ENCODE measurements around the gene SSTR3.
"Not testable (repeated sequence)": the region's sequence is repeated elsewhere in the genome, so short reads cannot be mapped to it uniquely, and the experiment has no call there.

The SSTR3 gene

DNA sequence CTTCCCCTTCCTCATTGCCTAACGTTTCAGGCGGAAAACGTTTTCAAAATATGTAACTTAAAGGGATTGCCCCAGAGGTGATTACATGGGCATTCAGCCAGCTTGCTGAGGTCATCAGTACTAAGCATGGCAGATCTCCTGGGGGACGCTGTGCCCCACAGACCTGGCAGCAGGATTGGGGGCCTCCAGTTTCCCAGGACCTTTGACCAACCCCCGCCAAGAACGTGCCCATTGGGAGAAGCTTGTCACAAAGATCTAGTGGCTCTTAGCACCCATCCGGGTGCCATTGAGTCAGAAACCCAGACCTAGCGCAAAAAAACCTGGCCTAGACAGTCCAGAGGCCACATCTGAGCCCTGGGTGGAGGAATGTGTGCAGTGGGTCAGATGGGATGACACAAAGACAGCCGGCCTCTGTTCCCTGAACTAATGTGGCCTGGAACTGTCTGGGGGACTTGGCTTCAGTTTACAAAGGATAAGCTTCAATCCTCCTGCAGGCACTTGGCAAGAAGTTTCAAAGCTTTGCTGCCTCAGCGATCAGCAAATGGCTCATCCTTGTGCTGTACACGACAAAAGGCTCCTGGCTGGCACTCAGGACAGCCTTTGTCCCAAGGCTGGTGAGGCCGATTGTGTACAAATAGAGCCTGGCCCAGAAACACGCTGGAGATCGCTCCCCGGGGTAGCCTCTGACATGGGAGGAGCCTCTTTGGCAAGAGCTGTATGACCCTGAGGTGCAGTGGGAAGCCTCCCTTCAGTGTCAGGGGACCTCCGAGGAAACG lies 33.7 kb downstream of the SSTR3 start:
- Mint-ChIP-seq H3K4me1 (ENCODE audit: low read depth in 2 of 2) (peaks cover 26 to 33% of the 10 kb centered on the region in 2 donors), H3K9me3 (no peaks in the 10 kb centered on the region), H3K36me3 (ENCODE audit: insufficient read depth) (no peaks in the 10 kb centered on the region), H3K4me3 (no peak overlapping the region), H3K27ac (no peak overlapping the region), H3K27me3 (peaks cover 0 to 20% of the 10 kb centered on the region in 2 donors)
- ATAC-seq (replicated peaks) (no peak), DNase-seq (no peak)

DNA sequence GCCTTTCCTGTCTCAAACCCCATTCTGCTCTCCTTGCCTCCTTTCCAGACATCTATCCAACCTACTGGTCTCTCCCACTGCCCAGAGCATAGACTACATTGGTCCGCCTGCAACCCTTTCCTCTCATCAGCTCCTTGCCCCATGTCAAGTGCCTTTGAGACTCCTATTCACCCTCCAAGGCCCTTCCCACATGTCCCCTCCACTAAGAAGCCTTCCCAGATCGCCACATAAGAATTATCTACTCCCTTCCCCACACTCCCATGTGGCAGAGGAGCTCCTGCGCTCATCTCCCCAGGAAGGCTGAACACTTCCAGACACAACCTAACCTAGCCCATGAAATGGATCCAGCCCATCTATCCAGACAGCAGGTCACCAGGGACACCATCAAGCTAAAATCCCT lies 34.5 kb downstream of the SSTR3 start:
- ATAC-seq (replicated peaks): no peak
- H3K4me3 Mint-ChIP-seq: no peak overlapping the region

DNA sequence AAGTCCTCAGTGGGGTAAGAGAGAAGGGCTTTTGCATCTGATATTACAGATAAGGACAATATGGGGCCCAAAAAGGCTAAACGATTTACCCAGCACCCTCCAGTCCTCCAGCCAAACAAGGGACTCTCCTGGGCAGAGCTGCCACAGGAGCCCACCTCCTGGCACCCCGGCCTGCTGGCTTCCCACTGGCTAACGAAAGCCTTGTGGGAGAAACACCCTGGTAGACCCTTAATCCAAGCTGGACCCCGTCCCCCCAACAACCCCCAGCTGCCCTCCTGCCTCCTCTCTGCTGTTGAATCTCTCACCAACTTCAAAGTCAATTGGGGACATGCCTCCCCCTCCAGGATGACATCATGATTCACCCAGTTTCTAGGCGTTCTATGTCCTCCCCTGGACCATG lies 35.1 kb downstream of the SSTR3 start:
- no peaks in the 10 kb centered on the region for H3K9me3 Mint-ChIP-seq
- peaks cover 23 to 33% of the 10 kb centered on the region in 2 donors for H3K4me1 Mint-ChIP-seq (ENCODE audit: low read depth in 2 of 2)
- peak overlapping the region in 1 of 2 donors; percentile 64 for H3K27ac Mint-ChIP-seq
- no peak overlapping the region for H3K4me3 Mint-ChIP-seq
- peaks cover 0 to 20% of the 10 kb centered on the region in 2 donors for H3K27me3 Mint-ChIP-seq
- no peak for ATAC-seq (replicated peaks)
- no peak for DNase-seq
- no peaks in the 10 kb centered on the region for H3K36me3 Mint-ChIP-seq (ENCODE audit: insufficient read depth)

More for the DNA sequence above, 34.5 kb downstream of the SSTR3 start:
- Mint-ChIP-seq H3K27me3 (peaks cover 0 to 20% of the 10 kb centered on the region in 2 donors), H3K9me3 (no peaks in the 10 kb centered on the region), H3K36me3 (ENCODE audit: insufficient read depth) (no peaks in the 10 kb centered on the region), H3K27ac (peak overlapping the region in 1 of 2 donors; percentile 64), H3K4me1 (ENCODE audit: low read depth in 2 of 2) (peaks cover 23 to 33% of the 10 kb centered on the region in 2 donors)
- no peak for DNase-seq

DNA sequence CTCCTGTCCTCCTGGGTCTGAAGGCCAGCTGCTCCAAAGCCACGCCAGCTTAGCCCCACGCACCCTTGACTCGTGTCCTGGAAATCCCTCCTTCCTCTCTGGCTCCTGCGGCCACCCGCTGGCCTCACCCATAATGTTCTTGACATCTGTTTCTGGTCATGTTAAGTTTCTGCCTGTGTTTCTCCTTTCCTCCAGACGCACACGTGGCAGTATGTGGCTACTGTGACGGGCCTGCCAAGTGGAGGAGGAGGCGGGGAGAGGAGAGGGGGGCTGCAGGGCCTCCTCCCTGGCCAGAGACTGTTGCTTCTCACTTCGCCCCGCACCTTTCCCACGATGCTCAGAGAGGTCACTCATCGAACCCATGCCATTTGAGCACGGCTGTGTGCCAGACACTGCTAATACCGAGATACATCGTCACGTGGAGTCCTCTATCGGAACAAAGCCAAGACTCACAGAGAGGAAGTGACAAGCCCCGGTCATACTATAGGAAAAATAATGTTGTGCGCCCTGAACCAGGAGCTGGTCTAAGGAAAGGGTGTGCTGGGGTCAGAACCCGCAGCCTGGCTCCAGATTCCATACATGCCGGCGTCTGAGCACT lies 35.7 kb downstream of the SSTR3 start:
- Mint-ChIP-seq H3K4me3 (no peak overlapping the region), H3K27ac (no peak overlapping the region), H3K27me3 (peaks cover 0 to 20% of the 10 kb centered on the region in 2 donors), H3K9me3 (no peaks in the 10 kb centered on the region), H3K4me1 (ENCODE audit: low read depth in 2 of 2) (peaks cover 26 to 30% of the 10 kb centered on the region in 2 donors), H3K36me3 (ENCODE audit: insufficient read depth) (no peaks in the 10 kb centered on the region)
- no peak for ATAC-seq (replicated peaks)
- DNase-seq: no peak

DNA sequence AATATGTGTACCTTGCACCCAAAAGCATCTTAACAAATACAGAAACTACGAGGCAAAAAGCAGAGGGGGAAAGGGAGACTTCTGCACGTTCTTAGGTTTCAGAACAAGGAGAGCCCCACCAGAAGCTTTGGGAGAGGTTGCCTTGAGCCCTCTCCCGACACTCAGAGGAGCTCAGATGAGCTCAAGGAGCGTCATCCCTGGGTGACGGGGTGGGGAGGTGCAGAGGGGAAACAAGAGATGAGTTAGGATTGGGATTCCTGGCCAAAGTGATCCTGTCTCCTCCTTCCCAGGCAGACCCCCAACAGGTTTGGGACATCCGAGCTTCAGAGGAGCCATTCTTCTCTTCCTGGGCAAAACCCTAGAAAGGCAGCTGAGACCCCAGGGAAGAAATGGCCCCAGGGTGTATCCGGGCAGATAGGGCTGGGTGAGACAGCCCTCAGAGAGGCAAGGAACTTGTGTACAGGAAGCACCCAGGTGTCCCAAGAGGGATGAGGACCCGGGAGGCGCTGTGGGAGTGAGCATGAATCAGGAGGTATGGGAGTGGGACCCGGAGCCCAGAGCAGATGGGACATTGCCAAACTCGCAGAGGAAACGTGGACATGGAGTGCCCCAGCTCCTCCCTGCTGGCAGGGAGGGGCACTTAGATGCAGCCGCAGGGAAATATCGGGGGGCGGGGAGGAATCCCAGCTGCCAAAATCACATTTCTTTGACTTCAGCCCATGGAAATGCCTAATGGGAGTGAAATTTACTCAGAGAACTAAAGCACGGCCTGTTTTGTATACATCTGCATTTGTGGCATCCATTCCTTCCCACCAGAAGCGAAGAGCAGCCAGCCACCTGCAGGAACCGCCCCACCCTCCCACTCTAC lies 36.6 kb downstream of the SSTR3 start:
- ATAC-seq (replicated peaks) (no peak), DNase-seq (no peak)
- Mint-ChIP-seq H3K4me3 (no peak overlapping the region), H3K9me3 (no peaks in the 10 kb centered on the region), H3K27me3 (peaks cover 0 to 20% of the 10 kb centered on the region in 2 donors), H3K36me3 (ENCODE audit: insufficient read depth) (no peaks in the 10 kb centered on the region), H3K27ac (peak overlapping the region in 1 of 2 donors; percentile 54), H3K4me1 (ENCODE audit: low read depth in 2 of 2) (peaks cover 26 to 33% of the 10 kb centered on the region in 2 donors)

DNA sequence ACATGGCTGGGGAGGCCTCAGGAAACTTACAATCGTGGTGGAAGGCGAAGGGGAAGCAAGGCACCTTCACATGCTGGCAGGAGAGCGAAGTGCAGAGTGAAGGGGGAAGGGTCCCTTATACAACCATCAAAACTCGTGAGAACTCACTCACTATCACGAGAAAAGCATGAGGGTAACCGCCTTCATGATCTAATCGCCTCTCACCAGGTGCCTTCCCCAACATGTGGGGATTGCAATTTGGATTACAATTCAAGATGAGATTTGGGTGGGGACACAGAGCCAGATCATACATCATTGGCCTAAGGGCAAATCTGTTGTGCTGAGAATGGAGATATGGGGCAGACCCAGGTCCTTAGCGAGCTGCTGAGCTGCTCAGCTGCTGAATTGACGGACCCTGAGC lies 37.3 kb downstream of the SSTR3 start:
- peaks cover 0 to 20% of the 10 kb centered on the region in 2 donors for H3K27me3 Mint-ChIP-seq
- H3K27ac Mint-ChIP-seq: peak overlapping the region in 1 of 2 donors; percentile 54
- H3K36me3 Mint-ChIP-seq (ENCODE audit: insufficient read depth): no peaks in the 10 kb centered on the region
- H3K4me1 Mint-ChIP-seq (ENCODE audit: low read depth in 2 of 2): peaks cover 28 to 34% of the 10 kb centered on the region in 2 donors
- DNase-seq (no peak), ATAC-seq (replicated peaks) (no peak)
- H3K9me3 Mint-ChIP-seq: no peaks in the 10 kb centered on the region
- H3K4me3 Mint-ChIP-seq: no peak overlapping the region

DNA sequence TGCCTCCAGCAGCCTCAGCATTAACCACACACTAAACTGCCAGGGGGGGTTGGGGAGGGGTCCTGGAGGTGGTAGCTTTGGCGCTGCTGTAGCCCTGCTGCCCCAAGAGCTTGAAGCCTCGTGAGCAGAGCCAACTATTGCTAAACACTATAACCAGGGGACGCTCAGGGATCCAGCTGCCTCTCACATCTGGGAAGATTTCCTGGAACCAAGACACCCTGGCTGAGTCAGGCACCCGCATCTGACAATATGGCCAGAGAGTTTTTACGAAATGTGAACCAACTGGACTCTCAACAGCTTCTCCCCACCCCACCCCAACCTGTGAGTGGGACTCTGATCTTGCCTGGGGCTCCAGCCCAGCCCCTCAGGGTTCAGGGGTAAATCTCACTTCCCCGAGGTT lies 38.6 kb downstream of the SSTR3 start:
- Mint-ChIP-seq H3K4me3 (no peak overlapping the region), H3K9me3 (no peaks in the 10 kb centered on the region), H3K4me1 (ENCODE audit: low read depth in 2 of 2) (peaks cover 38 to 46% of the 10 kb centered on the region in 2 donors), H3K27ac (peak overlapping the region in 1 of 2 donors; percentile 35), H3K36me3 (ENCODE audit: insufficient read depth) (no peaks in the 10 kb centered on the region), H3K27me3 (peaks cover 0 to 20% of the 10 kb centered on the region in 2 donors)
- DNase-seq: no peak
- ATAC-seq (replicated peaks): no peak

DNA sequence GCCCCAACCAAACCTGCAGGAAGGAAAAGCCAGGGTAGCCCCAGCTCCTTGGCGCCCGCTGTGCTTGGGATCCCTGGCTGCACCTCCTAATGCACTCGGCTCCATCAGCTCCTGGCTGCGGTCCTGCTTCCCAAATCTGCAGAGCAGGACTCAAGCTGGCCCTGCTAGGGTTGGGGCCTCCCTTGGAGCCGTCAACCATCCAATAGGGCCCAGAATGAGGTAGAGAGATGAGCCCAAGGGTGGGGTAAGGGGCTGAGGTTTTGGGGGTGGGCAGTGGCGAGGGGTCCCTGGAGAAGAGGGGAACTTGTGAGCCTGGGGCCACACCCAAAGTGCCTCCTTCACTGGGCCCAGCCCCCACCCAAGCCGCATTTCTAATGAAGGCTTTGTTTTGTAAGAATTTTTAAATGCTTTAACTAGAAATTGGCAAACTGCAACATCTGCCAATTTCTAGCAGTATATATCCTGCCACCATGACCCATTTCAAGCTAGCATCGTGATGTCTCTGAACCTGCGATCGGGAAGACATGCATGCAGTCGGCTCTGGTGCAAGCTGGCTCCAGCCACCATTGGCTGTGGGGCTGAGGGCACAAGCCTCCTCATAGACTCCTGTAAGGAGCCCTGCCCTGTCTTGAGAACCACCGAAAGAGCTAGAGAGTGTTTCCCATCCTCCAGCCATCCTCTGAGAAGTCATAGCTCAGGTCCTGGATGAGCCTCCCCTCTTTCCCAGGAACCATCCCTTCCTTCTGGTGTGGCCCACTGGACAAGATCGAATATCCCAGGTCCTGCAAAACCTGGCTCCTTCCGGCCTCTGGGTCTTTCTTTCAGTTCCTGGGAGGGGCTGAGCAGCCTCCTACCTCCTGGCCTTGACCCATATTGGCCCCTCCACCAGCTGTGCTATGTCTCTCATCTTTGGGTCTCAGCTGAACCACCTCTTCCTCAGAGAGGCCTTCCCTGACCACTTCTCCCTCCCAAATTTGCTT lies 39.7 kb downstream of the SSTR3 start:
- peak overlapping the region; percentile 35 to 44 for H3K27ac Mint-ChIP-seq
- H3K4me1 Mint-ChIP-seq (ENCODE audit: low read depth in 2 of 2): peaks cover 43 to 52% of the 10 kb centered on the region in 2 donors
- ATAC-seq (replicated peaks): no peak
- H3K9me3 Mint-ChIP-seq: no peaks in the 10 kb centered on the region
- DNase-seq: no peak
- peaks cover 0 to 17% of the 10 kb centered on the region in 2 donors for H3K27me3 Mint-ChIP-seq
- H3K4me3 Mint-ChIP-seq: no peak overlapping the region
- H3K36me3 Mint-ChIP-seq (ENCODE audit: insufficient read depth): no peaks in the 10 kb centered on the region

DNA sequence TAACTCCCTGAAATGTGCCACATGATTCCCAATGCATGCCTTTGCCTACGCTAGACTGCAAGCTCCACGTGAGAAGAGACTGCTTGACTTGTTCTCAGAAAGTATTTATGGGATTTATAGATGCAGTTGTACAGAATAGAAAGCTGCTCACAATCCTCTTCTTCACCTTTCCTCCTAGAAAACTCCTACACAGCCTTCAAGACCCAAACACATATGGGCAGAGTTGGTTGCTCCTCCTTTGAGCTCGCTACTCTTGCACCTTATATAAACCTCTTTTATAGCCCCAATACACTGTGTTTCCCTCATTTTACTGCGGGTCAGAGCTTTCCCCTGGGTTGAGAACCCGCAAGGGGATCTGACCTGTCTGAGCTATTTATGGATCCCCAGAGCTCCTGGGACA lies 40.6 kb downstream of the SSTR3 start:
- H3K4me3 Mint-ChIP-seq: no peak overlapping the region

DNA sequence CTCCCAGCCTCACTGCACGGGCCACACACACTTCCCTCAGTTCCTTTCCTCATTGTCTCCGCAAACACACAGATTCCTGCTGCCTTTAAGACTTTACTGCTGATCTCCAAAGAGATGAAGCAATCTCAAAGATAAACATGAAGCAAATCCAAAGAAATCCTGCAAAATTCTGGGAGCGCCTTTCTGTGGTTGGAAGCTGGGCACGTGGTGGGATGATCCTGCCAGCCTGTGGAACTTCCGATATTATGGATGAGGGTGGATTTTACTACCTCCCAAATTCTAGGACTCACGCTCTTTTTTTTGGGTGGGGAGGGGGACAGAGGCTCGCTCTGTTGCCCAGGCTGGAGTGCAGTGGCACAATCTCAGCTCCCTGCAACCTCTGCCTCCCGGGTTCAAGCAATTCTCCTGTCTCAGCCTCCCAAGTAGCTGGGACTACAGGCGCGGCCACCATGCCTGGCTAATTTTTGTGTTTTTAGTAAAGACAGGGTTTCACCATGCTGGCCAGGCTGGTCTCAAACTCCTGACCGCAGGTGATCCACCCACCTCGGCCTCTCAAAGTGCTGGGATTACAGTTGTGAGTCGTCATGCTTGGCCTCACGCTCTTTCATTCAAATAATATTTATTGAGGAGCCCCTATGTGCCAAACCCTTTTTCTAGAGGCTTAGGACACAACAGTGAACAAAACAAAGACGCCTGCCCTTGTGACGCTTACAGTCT lies 41.4 kb downstream of the SSTR3 start:
- Mint-ChIP-seq H3K27ac (peak overlapping the region; percentile 33 to 81), H3K4me1 (ENCODE audit: low read depth in 2 of 2) (peaks cover 51% of the 10 kb centered on the region in 2 donors)
- not testable (repeated sequence) for H3K4me3 Mint-ChIP-seq; H3K27me3 Mint-ChIP-seq; ATAC-seq (replicated peaks); DNase-seq; H3K36me3 Mint-ChIP-seq (ENCODE audit: insufficient read depth); H3K9me3 Mint-ChIP-seq

More for the DNA sequence above, 40.6 kb downstream of the SSTR3 start:
- Mint-ChIP-seq H3K27ac (peak overlapping the region; percentile 33 to 48), H3K27me3 (peaks cover 0 to 8% of the 10 kb centered on the region in 2 donors), H3K4me1 (ENCODE audit: low read depth in 2 of 2) (peaks cover 48 to 53% of the 10 kb centered on the region in 2 donors), H3K36me3 (ENCODE audit: insufficient read depth) (no peaks in the 10 kb centered on the region), H3K9me3 (no peaks in the 10 kb centered on the region)
- ATAC-seq (replicated peaks) (no peak), DNase-seq (no peak)

DNA sequence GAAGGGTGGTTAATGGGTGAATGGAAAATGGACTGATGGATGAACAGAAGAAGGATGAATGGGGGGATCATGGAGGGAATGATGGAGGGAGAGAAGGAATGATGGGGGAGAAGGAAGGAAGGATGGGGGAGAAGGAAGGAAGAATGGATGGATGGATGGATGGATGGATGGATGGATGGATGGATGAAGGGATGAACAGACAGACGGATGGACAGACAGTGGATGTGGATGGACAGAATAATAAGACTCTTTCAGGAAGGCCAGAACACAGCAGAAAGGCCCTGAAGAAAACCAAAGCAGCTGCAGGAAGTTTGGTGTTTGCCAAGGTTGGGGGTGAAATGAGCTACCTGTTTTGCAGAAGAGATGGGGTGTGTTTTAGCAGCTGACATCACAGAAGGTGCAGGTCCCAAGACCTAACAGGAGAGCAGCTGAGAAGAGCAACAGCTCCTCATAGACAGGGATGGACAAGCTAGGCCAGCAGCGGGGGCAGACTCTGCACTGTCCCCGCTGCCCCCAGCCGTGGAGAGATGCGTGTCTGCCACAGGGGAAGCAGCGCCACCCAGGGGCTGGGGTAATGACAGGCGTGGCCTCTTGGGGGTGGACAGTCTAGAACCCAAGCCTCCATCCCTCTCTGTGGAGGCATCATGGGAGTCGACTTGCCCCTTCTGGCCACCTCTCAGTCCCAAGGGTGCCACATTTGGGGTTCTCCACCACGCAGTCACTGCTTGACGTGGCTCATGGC lies 42.2 kb downstream of the SSTR3 start:
- peak overlapping the region; percentile 47 to 82 for H3K4me3 Mint-ChIP-seq
- DNase-seq (no peak), ATAC-seq (replicated peaks) (peak; percentile 9)
- H3K4me1 Mint-ChIP-seq (ENCODE audit: low read depth in 2 of 2): peaks cover 55 to 56% of the 10 kb centered on the region in 2 donors
- no peaks in the 10 kb centered on the region for H3K27me3 Mint-ChIP-seq
- peaks cover 4% of the 10 kb centered on the region for H3K36me3 Mint-ChIP-seq (ENCODE audit: insufficient read depth)
- H3K9me3 Mint-ChIP-seq: no peaks in the 10 kb centered on the region
- peak overlapping the region; percentile 0 to 81 for H3K27ac Mint-ChIP-seq

Data from effector memory CD8-positive, alpha-beta T cell (primary cell).